ENCODE results near the gene COL6A5.
A peak's percentile ranks its signal among the peaks of the same experiment; 100 is the strongest.
"Not testable (repeated sequence)": the region's sequence is repeated elsewhere in the genome, so short reads cannot be mapped to it uniquely, and the experiment has no call there.

The COL6A5 gene, protein sequence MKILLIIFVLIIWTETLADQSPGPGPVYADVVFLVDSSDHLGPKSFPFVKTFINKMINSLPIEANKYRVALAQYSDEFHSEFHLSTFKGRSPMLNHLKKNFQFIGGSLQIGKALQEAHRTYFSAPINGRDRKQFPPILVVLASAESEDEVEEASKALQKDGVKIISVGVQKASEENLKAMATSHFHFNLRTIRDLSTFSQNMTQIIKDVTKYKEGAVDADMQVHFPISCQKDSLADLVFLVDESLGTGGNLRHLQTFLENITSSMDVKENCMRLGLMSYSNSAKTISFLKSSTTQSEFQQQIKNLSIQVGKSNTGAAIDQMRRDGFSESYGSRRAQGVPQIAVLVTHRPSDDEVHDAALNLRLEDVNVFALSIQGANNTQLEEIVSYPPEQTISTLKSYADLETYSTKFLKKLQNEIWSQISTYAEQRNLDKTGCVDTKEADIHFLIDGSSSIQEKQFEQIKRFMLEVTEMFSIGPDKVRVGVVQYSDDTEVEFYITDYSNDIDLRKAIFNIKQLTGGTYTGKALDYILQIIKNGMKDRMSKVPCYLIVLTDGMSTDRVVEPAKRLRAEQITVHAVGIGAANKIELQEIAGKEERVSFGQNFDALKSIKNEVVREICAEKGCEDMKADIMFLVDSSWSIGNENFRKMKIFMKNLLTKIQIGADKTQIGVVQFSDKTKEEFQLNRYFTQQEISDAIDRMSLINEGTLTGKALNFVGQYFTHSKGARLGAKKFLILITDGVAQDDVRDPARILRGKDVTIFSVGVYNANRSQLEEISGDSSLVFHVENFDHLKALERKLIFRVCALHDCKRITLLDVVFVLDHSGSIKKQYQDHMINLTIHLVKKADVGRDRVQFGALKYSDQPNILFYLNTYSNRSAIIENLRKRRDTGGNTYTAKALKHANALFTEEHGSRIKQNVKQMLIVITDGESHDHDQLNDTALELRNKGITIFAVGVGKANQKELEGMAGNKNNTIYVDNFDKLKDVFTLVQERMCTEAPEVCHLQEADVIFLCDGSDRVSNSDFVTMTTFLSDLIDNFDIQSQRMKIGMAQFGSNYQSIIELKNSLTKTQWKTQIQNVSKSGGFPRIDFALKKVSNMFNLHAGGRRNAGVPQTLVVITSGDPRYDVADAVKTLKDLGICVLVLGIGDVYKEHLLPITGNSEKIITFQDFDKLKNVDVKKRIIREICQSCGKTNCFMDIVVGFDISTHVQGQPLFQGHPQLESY (N-terminal part only)

GRCh38 chr3:130345487-130346079, at the start of gene COL6A5:
COL6A5 (plus strand) TSS chr3:130345672; CDS start chr3:130373639, 27,967 bp downstream.
- DNase-seq = peak; percentile 52

- peak; percentile 13 for DNase-seq
These were observed 45.9 kb upstream of the COL6A5 start for GRCh38 chr3:130299531-130299930.

DNA sequence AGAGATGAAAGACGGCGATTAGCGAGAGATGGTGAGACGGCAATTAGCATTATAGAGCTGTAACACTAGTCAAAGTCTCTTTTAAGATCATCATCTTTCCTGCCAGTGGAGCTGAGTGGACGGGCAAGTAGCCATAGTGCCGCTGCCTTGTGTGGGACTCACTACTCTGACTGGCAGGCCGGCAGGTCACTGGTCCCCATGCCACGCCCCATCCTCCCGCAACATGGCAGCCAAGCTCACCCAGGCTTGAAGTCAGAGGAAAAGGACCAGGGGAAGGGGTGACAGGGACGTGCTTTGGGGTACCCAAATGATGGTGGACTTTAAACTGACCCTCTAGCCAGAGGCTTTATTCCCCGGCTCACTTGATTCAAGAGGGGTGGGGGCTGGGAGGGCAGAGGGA, 44.6 kb upstream of the COL6A5 start:
- DNase-seq = no peak

- DNase-seq = no peak
These were observed 35.4 kb upstream of the COL6A5 start for GRCh38 chr3:130310109-130310508.

DNA sequence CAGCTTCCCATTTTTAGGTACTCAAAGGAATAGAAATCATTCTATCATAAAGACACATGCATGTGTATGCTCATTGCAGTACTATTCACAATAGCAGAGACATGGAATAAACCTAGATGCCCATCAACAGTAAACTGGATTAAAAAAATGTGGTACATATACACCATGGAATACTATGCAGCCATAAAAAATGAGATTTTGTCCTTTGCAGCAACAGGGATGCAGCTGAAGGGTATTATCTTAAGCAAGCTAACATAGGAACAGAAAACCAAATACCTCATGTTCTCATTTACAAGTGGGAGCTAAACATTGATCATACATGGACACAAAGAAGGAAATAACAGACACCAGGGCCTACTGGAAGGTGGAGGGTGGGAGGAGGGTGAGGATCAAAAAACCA, 33.1 kb upstream of the COL6A5 start:
- no peak for DNase-seq

DNA sequence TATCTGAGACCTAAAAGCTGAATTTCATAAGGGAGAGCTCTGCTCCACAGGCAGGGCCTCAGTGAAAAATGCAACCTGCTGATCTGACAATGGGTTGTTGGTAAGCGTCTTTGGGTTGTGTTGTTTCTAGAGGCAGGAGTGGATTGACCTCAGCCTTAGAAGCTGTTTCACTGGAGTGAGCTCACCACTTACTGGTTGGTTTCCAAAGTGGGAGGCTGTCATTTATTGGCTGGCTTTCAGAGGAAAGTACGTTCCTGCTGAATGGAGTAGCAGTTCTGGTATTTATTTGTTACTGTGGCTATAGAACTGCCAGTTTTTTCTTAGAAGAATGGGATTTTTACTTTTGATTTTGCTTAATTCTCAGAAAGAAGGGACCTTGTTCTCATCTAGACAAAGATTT, 29.3 kb upstream of the COL6A5 start:
- no peak for DNase-seq

GRCh38 chr3:130323503-130323902, 22.0 kb upstream of the COL6A5 start:
- no peak for DNase-seq

DNA sequence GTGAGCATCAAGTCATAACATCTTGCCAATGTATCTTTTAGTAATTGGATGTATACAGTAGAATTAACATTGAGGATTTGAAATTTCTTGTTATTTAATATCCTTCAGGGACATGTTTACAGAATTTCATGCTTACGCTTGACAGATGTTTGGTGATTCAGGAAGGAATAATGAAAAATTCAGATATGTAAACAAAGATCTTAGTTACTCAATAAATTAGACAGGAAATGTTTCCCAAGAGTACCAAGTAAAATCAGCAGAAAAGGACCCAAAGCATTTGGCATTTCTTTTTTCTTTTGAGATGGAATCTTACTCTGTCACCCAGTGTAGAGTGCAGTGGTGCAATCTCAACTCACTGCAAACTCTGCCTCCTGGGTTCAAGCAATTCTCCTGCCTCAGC, 4.7 kb upstream of the COL6A5 start:
- DNase-seq = no peak

DNA sequence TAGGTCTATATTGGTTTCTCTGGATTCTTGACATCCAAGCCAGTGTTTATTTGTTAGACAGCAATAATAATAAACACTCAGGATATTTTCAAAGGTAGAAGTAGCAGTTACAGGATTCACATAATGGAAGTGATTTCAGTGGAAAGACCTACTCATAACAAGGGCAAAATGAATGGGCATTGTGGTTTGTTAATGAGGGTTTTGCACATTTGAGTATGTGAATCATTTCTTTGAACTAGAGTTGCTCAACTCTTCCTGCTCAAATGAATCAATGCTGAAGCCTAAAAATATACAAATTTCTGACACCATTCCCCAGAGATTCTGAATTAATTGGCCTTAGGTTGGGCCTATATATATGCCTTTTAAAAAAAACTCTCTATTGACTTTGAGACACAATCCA, 4.1 kb upstream of the COL6A5 start:
- DNase-seq = no peak

- DNase-seq = no peak
These were observed 3.6 kb upstream of the COL6A5 start for GRCh38 chr3:130341882-130342281.

DNA sequence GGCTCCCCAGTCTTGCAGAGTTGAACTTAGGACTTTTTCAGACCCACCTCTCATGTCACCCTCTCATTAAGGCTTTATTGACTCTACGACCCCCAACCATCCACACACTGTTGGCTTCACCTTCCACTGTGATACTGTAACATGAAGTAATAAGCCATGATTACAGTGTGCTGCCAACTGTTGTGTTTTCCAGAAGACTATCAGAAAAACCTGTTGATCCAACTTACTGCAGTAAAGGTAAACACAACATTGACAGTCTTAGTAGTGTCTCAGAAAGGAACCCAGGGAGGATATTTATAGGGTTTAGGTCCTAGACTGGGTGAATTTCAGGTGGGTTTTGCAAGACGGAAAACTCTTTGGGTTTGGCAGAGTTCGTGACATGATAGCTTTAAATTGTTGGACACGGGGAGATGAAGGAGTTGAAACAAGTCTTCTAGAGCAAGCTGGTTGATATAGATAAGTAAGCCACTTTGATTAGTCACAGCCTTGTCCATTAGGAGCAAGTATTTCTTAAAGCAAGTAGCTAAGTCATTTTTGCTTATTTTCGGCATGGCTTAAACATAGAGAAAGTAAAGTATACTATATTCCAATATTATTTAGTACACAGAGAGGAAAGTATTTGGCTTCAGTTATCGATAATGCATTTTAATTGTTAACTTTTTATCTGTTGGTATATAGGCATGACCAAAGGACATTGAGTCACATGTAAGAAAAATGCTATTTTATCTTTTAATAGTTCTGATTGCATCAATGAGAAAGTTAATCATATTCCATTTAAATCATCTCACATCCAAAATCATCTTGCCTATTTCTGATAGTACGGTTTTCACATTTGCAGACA, 2.4 kb upstream of the COL6A5 start:
- no peak for DNase-seq

GRCh38 chr3:130348258-130348657, 2.8 kb downstream of the COL6A5 start:
- not testable (repeated sequence) for DNase-seq

DNA sequence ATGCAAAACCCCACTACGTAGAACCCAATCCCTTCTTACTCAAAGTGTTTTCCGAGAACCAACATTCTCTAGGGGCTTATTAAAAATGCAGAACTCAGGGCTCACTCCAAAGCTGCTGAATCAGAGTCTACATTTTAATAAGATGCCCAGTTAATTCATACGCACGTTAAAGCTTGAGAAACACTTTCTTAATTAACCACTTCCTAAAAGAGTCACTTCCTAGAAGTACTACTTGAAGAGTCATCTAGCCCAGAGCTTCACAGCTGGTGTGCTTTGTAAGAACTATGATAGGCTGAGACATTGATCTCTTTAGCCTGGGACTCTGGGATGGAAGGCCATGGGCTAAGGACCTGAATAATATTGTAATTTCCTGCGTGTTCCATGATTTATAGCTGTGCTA, 9.0 kb downstream of the COL6A5 start:
- DNase-seq = no peak

DNA sequence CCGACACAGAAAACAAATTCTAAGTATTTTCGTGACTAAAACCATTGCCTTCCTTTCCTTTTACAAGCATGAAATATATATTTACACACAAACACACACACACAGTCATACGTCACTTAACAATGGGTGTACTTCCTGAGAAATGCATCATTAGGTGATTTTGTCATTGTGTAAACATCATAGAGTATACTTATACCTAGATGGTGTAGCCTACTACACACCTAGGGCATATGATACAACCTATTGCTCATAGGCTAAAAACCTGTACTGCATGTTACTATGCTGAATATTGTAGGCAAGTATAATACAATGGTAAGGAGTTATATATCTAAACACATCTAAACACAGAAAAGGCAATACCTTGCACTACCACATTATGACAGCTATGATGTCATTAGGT, 28.6 kb downstream of the COL6A5 start:
- DNase-seq = no peak

DNA sequence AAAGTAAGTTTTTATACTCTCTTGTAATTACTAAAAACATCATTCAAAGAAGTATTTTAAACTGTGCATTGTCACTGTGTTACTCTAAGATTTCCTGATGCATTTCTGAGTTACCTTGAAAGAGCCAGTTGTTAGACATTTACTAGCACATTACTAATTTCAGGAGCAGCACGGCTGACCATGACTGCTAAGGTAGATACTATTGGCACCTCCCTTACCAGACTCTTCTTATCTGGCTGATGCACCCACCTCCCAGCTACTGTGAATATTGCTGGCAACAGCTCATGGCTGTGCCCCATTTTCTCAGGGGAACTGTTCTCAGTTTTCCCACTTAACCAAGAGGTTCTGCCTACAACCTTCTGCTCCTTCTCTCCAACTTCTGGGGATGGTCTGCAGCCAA, 29.4 kb downstream of the COL6A5 start:
- no peak for DNase-seq

DNA sequence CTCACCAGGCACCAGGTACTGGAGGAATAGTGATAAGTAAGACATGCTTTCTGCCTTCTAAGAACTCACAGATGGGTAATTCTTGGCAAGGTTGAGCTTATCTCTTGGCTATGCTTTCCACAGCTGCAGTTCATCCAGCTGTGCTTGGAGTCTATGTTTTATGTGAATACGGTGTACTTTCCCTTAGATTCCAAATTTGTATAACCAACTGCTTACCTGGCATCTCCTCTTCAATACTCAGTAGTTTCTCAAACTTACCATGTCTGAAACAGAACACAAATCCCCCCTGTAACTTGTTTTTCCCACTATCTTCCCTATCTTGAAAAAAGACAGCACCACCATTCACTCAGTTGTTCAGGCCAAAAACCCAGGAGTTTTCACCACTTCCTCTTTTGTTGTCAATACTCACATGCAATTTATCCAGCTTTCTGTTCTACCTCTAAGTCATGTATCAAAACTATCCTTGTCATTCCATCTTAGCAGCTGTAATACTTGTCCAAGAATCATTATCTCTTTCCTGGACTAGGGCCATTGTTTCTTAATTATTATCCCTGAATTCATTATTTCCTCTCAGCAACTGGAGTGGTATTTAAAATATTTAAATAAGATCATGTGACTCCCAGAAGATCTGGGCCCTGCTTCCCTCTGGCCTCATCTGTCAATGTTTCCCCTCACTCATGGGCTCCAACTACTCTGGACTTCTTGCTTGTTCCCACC, 32.6 kb downstream of the COL6A5 start:
- DNase-seq = no peak

GRCh38 chr3:130378677-130379191, 33.3 kb downstream of the COL6A5 start:
- DNase-seq = no peak

GRCh38 chr3:130379274-130379673, 33.8 kb downstream of the COL6A5 start:
- no peak for DNase-seq

GRCh38 chr3:130380398-130380797, 34.9 kb downstream of the COL6A5 start:
- no peak for DNase-seq

GRCh38 chr3:130383424-130383823, 38.0 kb downstream of the COL6A5 start:
- no peak for DNase-seq

DNA sequence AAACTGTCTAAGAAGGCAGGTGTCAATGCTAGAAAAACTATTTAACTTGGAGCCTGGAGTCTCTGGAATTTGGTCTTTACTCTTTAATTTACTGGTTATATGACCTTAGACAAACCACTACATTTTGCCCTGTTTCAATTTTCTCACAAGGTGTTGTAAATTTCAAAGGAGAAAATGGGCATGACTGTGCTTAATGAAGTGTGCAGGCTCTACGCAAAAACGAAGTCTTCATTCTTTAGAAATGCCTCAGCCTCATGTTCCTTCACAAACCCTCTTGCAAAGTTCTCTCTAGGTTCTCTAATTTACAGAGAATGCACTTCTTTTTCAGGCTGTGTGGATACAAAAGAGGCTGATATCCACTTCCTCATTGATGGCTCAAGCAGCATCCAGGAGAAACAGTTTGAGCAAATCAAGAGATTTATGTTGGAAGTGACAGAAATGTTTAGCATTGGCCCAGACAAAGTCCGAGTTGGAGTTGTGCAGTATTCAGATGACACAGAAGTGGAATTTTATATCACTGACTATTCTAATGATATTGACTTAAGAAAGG, 39.1 kb downstream of the COL6A5 start:
- no peak for DNase-seq
